ENCODE measurements around the gene LEMD3. TPM values are rescaled to one million over a fixed set of nuclear protein-coding genes. Genes with fewer than 3 reads are reported as not detected.

Gene LEMD3
- total RNA-seq, 1 experiment from 2014 or later, result 26.9 TPM

GRCh38 chr12:65252515-65252914, 83.1 kb downstream of the LEMD3 start:
- Histone ChIP-seq H3K4me1 (ENCODE audit: control insufficient read depth, insufficient read depth, low read length) (no peaks in the 10 kb centered on the region), H3K9me3 (ENCODE audit: control insufficient read depth, insufficient read depth, low read depth, low read length) (no peaks in the 10 kb centered on the region), H3K27me3 (ENCODE audit: control insufficient read depth, insufficient read depth, low read length) (no peaks in the 10 kb centered on the region), H3K4me3 (ENCODE audit: low read depth in 2 of 2, low read length in 2 of 2) (no peak overlapping the region), H3K27ac (ENCODE audit: low read length) (no peak overlapping the region), H3K36me3 (ENCODE audit: control insufficient read depth, insufficient read depth, low read length) (no peaks in the 10 kb centered on the region)
- intact Hi-C loops (cut with micrococcal nuclease; ENCODE audit: unreplicated experiment), result no loop called here
- in situ Hi-C loops (cut with HindIII; ENCODE audit: low pct_unique_long_range_greater_than_20kb, low sequenced_read_pairs), result no loop called here
- ChIA-PET CTCF (no interaction called here), POLR2A (no interaction called here)
- no TSS peak for BruUV-seq (replicated peaks)
- ATAC-seq (no peak), DNase-seq (ENCODE audit: low read depth, low spot score) (no peak)
- TF ChIP-seq REST (IDR thresholded peaks at IDR 0.05; ENCODE audit: insufficient read depth in 1 of 2, low read depth in 2 of 2, low read length in 1 of 2), result no peak

- DNase-seq (ENCODE audit: low read depth, low spot score), result no peak
- CTCF ChIA-PET, result no interaction called here
- no peaks in the 10 kb centered on the region for H3K27me3 ChIP-seq (ENCODE audit: control insufficient read depth, insufficient read depth, low read length)
- no peaks in the 10 kb centered on the region for H3K4me1 ChIP-seq (ENCODE audit: control insufficient read depth, insufficient read depth, low read length)
- no peak overlapping the region for H3K4me3 ChIP-seq (ENCODE audit: low read depth in 2 of 2, low read length in 2 of 2)
- in situ Hi-C loops (cut with HindIII; ENCODE audit: low pct_unique_long_range_greater_than_20kb, low sequenced_read_pairs), result no loop called here
- ATAC-seq, result no peak
- BruUV-seq (replicated peaks), result no TSS peak
- H3K27ac ChIP-seq (ENCODE audit: low read length), result no peak overlapping the region
- H3K9me3 ChIP-seq (ENCODE audit: control insufficient read depth, insufficient read depth, low read depth, low read length), result no peaks in the 10 kb centered on the region
- intact Hi-C loops (cut with micrococcal nuclease; ENCODE audit: unreplicated experiment), result no loop called here
- TF ChIP-seq SIN3A (IDR thresholded peaks at IDR 0.05; ENCODE audit: borderline replicate concordance, insufficient read depth, low read depth, low read length) (no peak), TCF7L2 (IDR thresholded peaks at IDR 0.05; ENCODE audit: low read depth, low read length) (no peak), REST (IDR thresholded peaks at IDR 0.05; ENCODE audit: insufficient read depth in 1 of 2, low read depth in 2 of 2, low read length in 1 of 2) (no peak), CTCF (IDR thresholded peaks at IDR 0.05) (no peak), POLR2AphosphoS5 (IDR thresholded peaks at IDR 0.05; ENCODE audit: low read depth, low read length) (no peak)
- POLR2A ChIA-PET, result no interaction called here
- no peaks in the 10 kb centered on the region for H3K36me3 ChIP-seq (ENCODE audit: control insufficient read depth, insufficient read depth, low read length)
Observed at GRCh38 chr12:65257986-65258385, 88.6 kb downstream of the LEMD3 start.
